Measurements from ENCODE around the gene PCDHA3.
"Not testable (repeated sequence)": the region's sequence is repeated elsewhere in the genome, so short reads cannot be mapped to it uniquely, and the experiment has no call there.

DNA sequence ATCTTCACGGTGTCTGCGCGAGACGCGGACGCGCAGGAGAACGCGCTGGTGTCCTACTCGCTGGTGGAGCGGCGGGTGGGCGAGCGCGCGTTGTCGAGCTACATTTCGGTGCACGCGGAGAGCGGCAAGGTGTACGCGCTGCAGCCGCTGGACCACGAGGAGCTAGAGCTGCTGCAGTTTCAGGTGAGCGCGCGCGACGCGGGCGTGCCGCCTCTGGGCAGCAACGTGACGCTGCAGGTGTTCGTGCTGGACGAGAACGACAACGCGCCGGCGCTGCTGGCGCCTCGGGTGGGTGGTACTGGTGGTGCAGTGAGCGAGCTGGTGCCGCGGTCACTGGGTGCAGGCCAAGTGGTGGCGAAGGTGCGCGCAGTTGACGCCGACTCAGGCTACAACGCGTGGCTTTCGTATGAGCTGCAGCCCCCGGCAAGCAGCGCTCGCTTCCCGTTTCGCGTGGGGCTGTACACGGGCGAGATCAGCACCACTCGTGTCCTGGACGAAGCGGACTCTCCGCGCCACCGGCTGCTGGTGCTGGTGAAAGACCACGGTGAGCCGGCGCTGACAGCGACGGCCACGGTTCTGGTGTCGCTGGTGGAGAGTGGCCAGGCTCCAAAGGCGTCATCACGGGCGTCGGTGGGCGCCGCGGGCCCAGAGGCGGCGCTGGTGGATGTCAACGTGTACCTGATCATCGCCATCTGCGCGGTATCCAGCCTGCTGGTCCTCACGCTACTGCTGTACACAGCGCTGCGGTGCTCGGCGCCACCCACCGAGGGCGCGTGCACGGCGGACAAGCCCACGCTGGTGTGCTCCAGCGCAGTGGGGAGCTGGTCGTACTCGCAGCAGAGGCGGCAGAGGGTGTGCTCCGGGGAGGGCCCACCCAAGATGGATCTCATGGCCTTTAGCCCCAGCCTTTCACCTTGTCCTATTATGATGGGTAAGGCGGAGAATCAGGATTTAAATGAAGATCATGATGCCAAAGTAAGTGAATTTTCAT, 28.9 kb downstream of the PCDHA3 start:
- TF ChIP-seq CTCF (IDR thresholded peaks at IDR 0.05); ZFX (IDR thresholded peaks at IDR 0.05; ENCODE audit: borderline replicate concordance): not testable (repeated sequence)

Data from 22Rv1 (cell line).